HepG2 (cell line): ENCODE measurements around the gene RMDN2. TPM values are rescaled to one million over a fixed set of nuclear protein-coding genes. Genes with fewer than 3 reads are reported as not detected.

Experiments used
- AGO1 ChIP-seq: fragments of 200-400 bp; formaldehyde crosslinking; IDR thresholded peaks from 2 replicates; pipeline ENCODE4 v1.6.1; 2017; ENCODE audit warnings: mild to moderate bottlenecking, low read depth, low read length, moderate library complexity; ENCODE audit not compliant: poor library complexity, severe bottlenecking
- DPF2 ChIP-seq: sonication (generic); formaldehyde crosslinking; IDR thresholded peaks from 2 replicates; pipeline ENCODE4 v1.4.0; 2020; ENCODE audit warnings: mild to moderate bottlenecking, low read depth, missing genetic modification reagents, borderline replicate concordance
- FOXO1 ChIP-seq: sonication (generic); formaldehyde crosslinking; IDR thresholded peaks from 2 replicates; pipeline ENCODE4 v1.4.0; 2020; ENCODE audit warnings: missing genetic modification reagents
- HMG20B ChIP-seq: conservative IDR thresholded peaks from 2 replicates; pipeline ENCODE4 v1.6.1; 2016; ENCODE audit warnings: missing genetic modification reagents, missing compliant biosample characterization
- HMGA1 ChIP-seq: sonication (generic); formaldehyde crosslinking; conservative IDR thresholded peaks from 2 replicates; pipeline ENCODE4 v1.4.0; 2020; ENCODE audit warnings: missing genetic modification reagents
- NBN ChIP-seq: fragments of 450-650 bp; conservative IDR thresholded peaks from 2 replicates; pipeline ENCODE4 v1.6.1; 2017
- NRL ChIP-seq: sonication (generic); formaldehyde crosslinking; IDR thresholded peaks from 2 replicates; pipeline ENCODE4 v1.5.0; 2020; ENCODE audit warnings: missing genetic modification reagents, mild to moderate bottlenecking, moderate library complexity, borderline replicate concordance
- PRPF4 ChIP-seq: fragments of 200-400 bp; formaldehyde crosslinking; IDR thresholded peaks from 2 replicates; pipeline ENCODE4 v1.6.1; 2016; ENCODE audit warnings: low read length, low read depth; ENCODE audit not compliant: poor library complexity, severe bottlenecking
- RFX1 ChIP-seq: fragments of 450-650 bp; IDR thresholded peaks from 2 replicates; pipeline ENCODE4 v1.6.1; 2017
- SIX1 ChIP-seq: sonication (generic); formaldehyde crosslinking; IDR thresholded peaks from 2 replicates; pipeline ENCODE4 v1.4.0; 2020; ENCODE audit warnings: missing genetic modification reagents, borderline replicate concordance
- SSRP1 ChIP-seq: IDR thresholded peaks from 2 replicates; pipeline ENCODE4 v1.6.1; 2016; ENCODE audit warnings: control low read depth
- ZFYVE20 ChIP-seq: sonication (generic); formaldehyde crosslinking; IDR thresholded peaks from 2 replicates; pipeline ENCODE4 v1.8.0; 2023; ENCODE audit warnings: low read depth, mild to moderate bottlenecking, moderate library complexity, missing genetic modification reagents, borderline replicate concordance
- ZKSCAN8 ChIP-seq: IDR thresholded peaks from 2 replicates; pipeline ENCODE4 v1.6.1; 2016; ENCODE audit warnings: borderline replicate concordance, missing genetic modification reagents, missing compliant biosample characterization
- ZNF317 ChIP-seq: sonication (generic); formaldehyde crosslinking; IDR thresholded peaks from 2 replicates; pipeline ENCODE4 v1.5.0; 2020; ENCODE audit warnings: mild to moderate bottlenecking, missing genetic modification reagents
- ZNF570 ChIP-seq: sonication (generic); formaldehyde crosslinking; IDR thresholded peaks from 2 replicates; pipeline ENCODE4 v1.4.0; 2020; ENCODE audit warnings: mild to moderate bottlenecking, missing genetic modification reagents, borderline replicate concordance
- ZNF775 ChIP-seq: sonication (generic); formaldehyde crosslinking; IDR thresholded peaks from 2 replicates; pipeline ENCODE4 v1.4.0; 2020; ENCODE audit warnings: missing genetic modification reagents, mild to moderate bottlenecking, moderate library complexity, borderline replicate concordance
- polyA plus RNA-seq, 8 experiments: library from polyadenylated mRNA; depleted of rRNA in 3 of 8; stranded (reverse) in 7 of 8; unstranded in 1 of 8; fragments of >200 nt; fragmentation: Illumina TruSeq in 4 of 8; extraction: Trizol in 4 of 8; gene quantifications; 2 replicates each; pipeline versions ENCODE4 v1.2.1 to v1.2.3, GENCODE V29; 2011 to 2016; ENCODE audit warnings: low read depth in 4 of 8, missing spikeins in 1 of 8, mixed read lengths in 1 of 8; ENCODE audit not compliant: insufficient read depth in 1 of 8
- total RNA-seq, 5 experiments: library from RNA; depleted of rRNA; stranded (reverse); fragments of >200 nt; fragmentation: Illumina TruSeq; extraction: Trizol; gene quantifications; 2 replicates each; pipeline ENCODE4 v1.2.3, GENCODE V29; 2016; ENCODE audit warnings: low read depth in 1 of 5
- TF ChIP-seq, protein P1 (sequence below): sonication (generic); formaldehyde crosslinking; IDR thresholded peaks from 2 replicates; pipeline ENCODE4 v1.5.1; 2020; ENCODE audit warnings: mild to moderate bottlenecking, missing genetic modification reagents, moderate library complexity
- TF ChIP-seq, protein P2 (sequence below): sonication (generic); formaldehyde crosslinking; IDR thresholded peaks from 2 replicates; pipeline ENCODE4 v1.5.0; 2020; ENCODE audit warnings: missing genetic modification reagents

Gene RMDN2
- total and polyA plus RNA-seq, 2 of the 13 experiments (the other 11 are each of a cell fraction or from before 2014, with no cell fraction given), result 2.3 to 8.9 TPM

DNA sequence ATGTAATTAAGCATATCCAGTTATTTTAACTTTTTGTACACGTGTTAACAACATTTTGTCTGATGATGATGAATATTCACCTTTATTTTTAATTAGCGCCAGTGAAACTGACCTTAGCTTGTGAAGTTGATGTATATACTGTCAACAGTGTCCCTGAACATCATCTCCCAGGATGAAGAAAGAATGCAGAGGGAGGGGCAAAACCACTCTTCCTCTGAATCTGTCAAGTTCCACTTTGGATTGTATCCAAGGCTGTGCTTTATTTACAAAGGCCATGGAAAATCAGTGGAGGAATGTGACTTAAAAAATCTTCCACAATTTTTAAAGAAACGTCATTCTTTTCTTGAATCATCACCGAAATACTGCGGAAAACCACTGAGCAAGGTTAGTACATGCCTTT lies 4.5 kb upstream of the RMDN2 start (continued):
- TF ChIP-seq, protein P1, sequence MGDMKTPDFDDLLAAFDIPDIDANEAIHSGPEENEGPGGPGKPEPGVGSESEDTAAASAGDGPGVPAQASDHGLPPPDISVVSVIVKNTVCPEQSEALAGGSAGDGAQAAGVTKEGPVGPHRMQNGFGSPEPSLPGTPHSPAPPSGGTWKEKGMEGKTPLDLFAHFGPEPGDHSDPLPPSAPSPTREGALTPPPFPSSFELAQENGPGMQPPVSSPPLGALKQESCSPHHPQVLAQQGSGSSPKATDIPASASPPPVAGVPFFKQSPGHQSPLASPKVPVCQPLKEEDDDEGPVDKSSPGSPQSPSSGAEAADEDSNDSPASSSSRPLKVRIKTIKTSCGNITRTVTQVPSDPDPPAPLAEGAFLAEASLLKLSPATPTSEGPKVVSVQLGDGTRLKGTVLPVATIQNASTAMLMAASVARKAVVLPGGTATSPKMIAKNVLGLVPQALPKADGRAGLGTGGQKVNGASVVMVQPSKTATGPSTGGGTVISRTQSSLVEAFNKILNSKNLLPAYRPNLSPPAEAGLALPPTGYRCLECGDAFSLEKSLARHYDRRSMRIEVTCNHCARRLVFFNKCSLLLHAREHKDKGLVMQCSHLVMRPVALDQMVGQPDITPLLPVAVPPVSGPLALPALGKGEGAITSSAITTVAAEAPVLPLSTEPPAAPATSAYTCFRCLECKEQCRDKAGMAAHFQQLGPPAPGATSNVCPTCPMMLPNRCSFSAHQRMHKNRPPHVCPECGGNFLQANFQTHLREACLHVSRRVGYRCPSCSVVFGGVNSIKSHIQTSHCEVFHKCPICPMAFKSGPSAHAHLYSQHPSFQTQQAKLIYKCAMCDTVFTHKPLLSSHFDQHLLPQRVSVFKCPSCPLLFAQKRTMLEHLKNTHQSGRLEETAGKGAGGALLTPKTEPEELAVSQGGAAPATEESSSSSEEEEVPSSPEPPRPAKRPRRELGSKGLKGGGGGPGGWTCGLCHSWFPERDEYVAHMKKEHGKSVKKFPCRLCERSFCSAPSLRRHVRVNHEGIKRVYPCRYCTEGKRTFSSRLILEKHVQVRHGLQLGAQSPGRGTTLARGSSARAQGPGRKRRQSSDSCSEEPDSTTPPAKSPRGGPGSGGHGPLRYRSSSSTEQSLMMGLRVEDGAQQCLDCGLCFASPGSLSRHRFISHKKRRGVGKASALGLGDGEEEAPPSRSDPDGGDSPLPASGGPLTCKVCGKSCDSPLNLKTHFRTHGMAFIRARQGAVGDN, result no peak
- TF ChIP-seq SSRP1 (CRISPR knock-in tag), result no peak
- TF ChIP-seq HMGA1, result no peak
- TF ChIP-seq ZNF317 (CRISPR knock-in tag), result no peak
- peak; percentile 65; the same call in 1 of the 2 replicates for TF ChIP-seq FOXO1 (CRISPR knock-in tag)
- TF ChIP-seq DPF2 (CRISPR knock-in tag), result no peak
- TF ChIP-seq ZNF570 (CRISPR knock-in tag), result no peak
- peak; percentile 52; the same call in 1 of the 2 replicates for TF ChIP-seq SIX1 (CRISPR knock-in tag)
- no peak for TF ChIP-seq ZKSCAN8 (CRISPR knock-in tag)
- TF ChIP-seq AGO1, result no peak
- TF ChIP-seq RFX1, result no peak
- TF ChIP-seq NRL (CRISPR knock-in tag), result no peak
- TF ChIP-seq, protein P2, sequence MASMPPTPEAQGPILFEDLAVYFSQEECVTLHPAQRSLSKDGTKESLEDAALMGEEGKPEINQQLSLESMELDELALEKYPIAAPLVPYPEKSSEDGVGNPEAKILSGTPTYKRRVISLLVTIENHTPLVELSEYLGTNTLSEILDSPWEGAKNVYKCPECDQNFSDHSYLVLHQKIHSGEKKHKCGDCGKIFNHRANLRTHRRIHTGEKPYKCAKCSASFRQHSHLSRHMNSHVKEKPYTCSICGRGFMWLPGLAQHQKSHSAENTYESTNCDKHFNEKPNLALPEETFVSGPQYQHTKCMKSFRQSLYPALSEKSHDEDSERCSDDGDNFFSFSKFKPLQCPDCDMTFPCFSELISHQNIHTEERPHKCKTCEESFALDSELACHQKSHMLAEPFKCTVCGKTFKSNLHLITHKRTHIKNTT (CRISPR knock-in tag), result no peak
- no peak for TF ChIP-seq ZFYVE20 (CRISPR knock-in tag)
- no peak for TF ChIP-seq NBN
- TF ChIP-seq HMG20B (CRISPR knock-in tag), result peak; percentile 67; the same call in 1 of the 2 replicates
- no peak for TF ChIP-seq PRPF4
- TF ChIP-seq ZNF775 (CRISPR knock-in tag), result no peak
- TF ChIP-seq, all 625 proteins: peak for 98
